PC-9 (cell line): Measurements from ENCODE around the gene FLAD1.

ENCODE experiments used
- CTCF ChIP-seq: fragments of 200-600 bp; sonication (generic); conservative IDR thresholded peaks from 2 replicates; pipeline ENCODE4 v1.6.1; 2017; ENCODE audit warnings: mixed run types, antibody characterized with exemption, mild to moderate bottlenecking, moderate library complexity
- EZH2 ChIP-seq: fragments of 200-600 bp; sonication (generic); IDR thresholded peaks from 2 replicates; pipeline ENCODE4 v1.8.0; 2017; ENCODE audit warnings: antibody characterized with exemption, low read depth

- no peak for TF ChIP-seq EZH2
- no peak for TF ChIP-seq CTCF
These were observed 48.7 kb upstream of the FLAD1 start for GRCh38 chr1:154934358-154934948.
